ENCODE data around the gene TMCO4.

The TMCO4 gene

DNA sequence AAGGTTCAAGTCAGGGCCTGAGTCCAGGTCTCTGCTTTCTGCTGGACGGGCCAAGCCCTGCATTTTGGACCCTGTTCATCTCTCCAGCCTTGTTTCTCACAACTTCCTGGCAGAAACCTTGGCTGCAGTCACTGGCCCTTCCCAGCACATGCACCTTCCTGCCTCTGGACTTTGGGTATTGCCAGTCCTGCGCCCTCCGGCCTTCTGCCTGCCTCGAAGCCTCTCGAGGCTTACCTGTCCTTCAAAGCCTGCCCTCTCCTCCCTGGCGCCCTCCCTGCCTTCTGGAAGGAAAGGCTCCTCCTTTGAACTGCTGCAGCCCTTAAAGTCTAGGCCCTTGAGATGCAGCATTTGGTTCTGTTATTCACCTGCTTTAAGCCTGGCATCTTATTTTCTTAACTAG is 82.2 kb downstream of the TMCO4 start:
- no peak for DNase-seq
- no peak for TF ChIP-seq GATA1 (IDR thresholded peaks at IDR 0.05; ENCODE audit: low read depth, low read length)
- TF ChIP-seq POLR2A (IDR thresholded peaks at IDR 0.05; ENCODE audit: low read length) = no peak

DNA sequence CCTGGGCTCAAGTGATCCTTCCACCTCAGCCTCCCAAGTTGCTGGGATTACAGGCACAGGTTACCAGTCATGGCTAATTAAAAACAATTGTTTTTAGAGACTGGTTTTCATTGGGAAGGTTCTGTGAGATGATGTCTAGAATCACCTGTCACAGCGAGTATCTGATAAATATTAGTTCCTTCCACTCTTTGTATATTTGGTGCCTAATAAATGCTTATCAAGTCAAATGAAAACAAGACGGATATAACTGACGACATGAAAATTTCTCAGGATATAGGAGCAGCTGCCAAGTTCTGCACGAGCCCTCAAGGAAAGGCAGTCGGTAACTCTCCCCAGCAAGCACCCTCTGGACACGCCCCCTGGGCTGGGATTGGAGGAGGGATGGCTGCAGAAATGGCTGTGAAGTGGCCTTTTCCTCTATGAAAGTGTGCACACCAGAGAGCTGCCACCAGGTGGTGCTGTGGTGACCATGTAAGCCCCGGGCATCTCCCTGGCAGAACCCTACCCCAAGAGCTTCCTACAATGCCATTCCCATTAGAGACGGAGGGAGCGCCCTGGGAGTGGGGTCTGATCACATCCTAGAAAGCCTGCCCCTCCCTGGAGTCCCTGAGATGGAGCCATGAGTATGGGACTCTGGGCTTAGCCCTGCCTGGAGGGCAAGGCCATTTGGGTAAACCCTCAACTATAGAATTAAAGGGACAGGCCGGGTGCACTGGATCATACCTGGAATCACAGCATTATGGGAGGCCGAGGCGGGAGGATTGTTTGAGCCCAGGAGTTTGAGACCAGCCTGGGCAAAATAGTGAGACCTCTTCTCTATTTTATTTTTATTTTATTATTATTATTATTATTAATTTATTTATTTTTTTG is 84.1 kb downstream of the TMCO4 start:
- DNase-seq = peak; percentile 83 to 87
- TF ChIP-seq POLR2A (IDR thresholded peaks at IDR 0.05; ENCODE audit: low read length) (no peak), GATA1 (IDR thresholded peaks at IDR 0.05; ENCODE audit: low read depth, low read length) (no peak)

DNA sequence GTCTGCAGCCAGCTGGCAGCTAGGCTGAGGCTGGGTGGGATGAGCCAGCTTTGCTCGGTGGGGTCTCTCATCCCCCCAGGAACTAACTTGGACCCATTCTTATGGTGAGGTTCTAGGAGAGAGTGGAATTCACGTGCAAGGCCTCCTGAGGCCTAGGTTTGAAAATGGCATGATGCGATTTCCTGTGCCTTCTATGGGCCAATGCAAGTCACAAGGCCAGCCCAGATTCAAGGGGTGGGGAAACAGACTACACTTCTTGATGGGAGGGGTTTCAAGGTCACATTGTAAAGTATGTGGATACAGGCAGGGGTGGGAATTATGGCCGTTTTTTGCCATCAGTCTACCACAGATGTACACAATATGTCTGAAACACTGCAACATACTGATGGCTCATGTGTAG is 86.8 kb downstream of the TMCO4 start:
- TF ChIP-seq GATA1 (IDR thresholded peaks at IDR 0.05; ENCODE audit: low read depth, low read length) (no peak), POLR2A (IDR thresholded peaks at IDR 0.05; ENCODE audit: low read length) (no peak)

DNA sequence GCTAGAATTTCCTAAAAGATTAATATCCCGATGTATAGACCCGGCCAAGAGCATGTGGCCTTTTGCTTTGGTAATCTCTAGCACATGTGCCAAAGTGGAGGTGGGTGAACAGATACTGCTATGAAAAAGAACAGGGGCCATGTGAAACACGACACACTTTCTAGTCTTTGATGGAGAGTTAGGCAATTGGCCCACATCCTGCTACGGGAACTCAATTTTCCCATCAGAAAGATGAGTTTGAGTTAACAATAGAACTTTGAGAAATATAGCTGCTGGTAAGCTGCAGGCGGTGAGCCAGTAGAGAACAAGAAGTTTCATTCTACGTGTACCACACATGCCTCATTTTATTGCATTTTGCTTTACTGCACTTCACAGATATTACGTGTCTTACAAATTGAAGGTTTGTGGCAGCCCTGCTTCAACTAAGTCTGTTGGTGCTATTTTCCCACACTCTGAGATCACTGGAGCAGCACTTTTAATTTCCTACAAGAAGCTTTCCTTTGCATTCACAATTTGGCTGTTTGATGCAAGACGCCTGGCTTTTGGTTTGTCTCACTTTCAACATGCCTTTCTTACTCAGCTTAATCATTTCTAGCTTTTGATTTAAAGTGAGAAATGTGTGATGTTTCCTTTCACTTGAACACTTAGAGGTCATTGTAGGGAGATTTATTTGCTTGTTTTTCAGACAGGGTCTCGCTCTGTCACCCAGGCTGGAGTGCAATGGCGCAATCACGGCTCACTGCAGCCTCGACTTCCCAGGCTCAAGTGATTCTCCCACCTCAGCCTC is 88.7 kb downstream of the TMCO4 start:
- no peak for TF ChIP-seq GATA1 (IDR thresholded peaks at IDR 0.05; ENCODE audit: low read depth, low read length)
- TF ChIP-seq POLR2A (IDR thresholded peaks at IDR 0.05; ENCODE audit: low read length) = no peak
- DNase-seq = no peak

More for the DNA sequence above, 86.8 kb downstream of the TMCO4 start:
- no peak for DNase-seq

GRCh38 chr1:19709260-19709793 is 90.4 kb downstream of the TMCO4 start:
- DNase-seq = no peak
- no peak for TF ChIP-seq POLR2A (IDR thresholded peaks at IDR 0.05; ENCODE audit: low read length)
- TF ChIP-seq GATA1 (IDR thresholded peaks at IDR 0.05; ENCODE audit: low read depth, low read length) = no peak

GRCh38 chr1:19708567-19709110 is 91.1 kb downstream of the TMCO4 start:
- TF ChIP-seq POLR2A (IDR thresholded peaks at IDR 0.05; ENCODE audit: low read length) = no peak
- no peak for TF ChIP-seq GATA1 (IDR thresholded peaks at IDR 0.05; ENCODE audit: low read depth, low read length)

GRCh38 chr1:19706136-19706535 is 93.6 kb downstream of the TMCO4 start:
- no peak for DNase-seq
- TF ChIP-seq GATA1 (IDR thresholded peaks at IDR 0.05; ENCODE audit: low read depth, low read length) = no peak
- no peak for TF ChIP-seq POLR2A (IDR thresholded peaks at IDR 0.05; ENCODE audit: low read length)

More at GRCh38 chr1:19708567-19709110, 91.1 kb downstream of the TMCO4 start:
- DNase-seq = no peak

GRCh38 chr1:19705464-19705863 is 94.3 kb downstream of the TMCO4 start:
- no peak for DNase-seq
- TF ChIP-seq POLR2A (IDR thresholded peaks at IDR 0.05; ENCODE audit: low read length) (no peak), GATA1 (IDR thresholded peaks at IDR 0.05; ENCODE audit: low read depth, low read length) (no peak)

- DNase-seq = peak; percentile 28 to 58
- TF ChIP-seq GATA1 (IDR thresholded peaks at IDR 0.05; ENCODE audit: low read depth, low read length) = no peak
Measured at GRCh38 chr1:19704247-19705113, 95.2 kb downstream of the TMCO4 start.

DNA sequence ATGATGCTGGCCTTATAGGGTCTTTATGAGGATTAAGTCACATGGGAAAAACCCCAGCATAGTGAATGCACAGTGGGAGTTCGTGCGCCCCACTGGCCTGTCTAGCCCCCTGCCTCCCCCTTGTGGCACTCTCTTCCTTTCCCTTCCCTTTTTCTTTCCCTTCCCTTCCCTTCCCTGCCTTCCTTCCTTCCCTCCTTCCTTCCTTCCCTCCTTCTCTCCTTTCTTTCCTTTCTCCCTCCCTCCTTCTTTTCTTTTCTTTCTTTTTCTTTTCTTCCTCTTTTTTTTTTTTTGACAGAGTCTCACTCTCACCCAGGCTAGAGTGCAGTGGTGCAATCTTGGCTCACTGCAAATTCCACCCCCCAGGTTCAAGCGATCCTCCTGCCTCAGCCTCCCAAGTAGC is 96.4 kb downstream of the TMCO4 start:
- TF ChIP-seq GATA1 (IDR thresholded peaks at IDR 0.05; ENCODE audit: low read depth, low read length) (no peak), POLR2A (IDR thresholded peaks at IDR 0.05; ENCODE audit: low read length) (no peak)
- DNase-seq = no peak

- TF ChIP-seq POLR2A (IDR thresholded peaks at IDR 0.05; ENCODE audit: low read length) = no peak
- TF ChIP-seq GATA1 (IDR thresholded peaks at IDR 0.05; ENCODE audit: low read depth, low read length) = no peak
- DNase-seq = no peak
Measured at GRCh38 chr1:19700079-19700777, 99.5 kb downstream of the TMCO4 start.

- TF ChIP-seq GATA1 (IDR thresholded peaks at IDR 0.05; ENCODE audit: low read depth, low read length) (no peak), POLR2A (IDR thresholded peaks at IDR 0.05; ENCODE audit: low read length) (no peak)
Measured at GRCh38 chr1:19698181-19698580, 101.5 kb downstream of the TMCO4 start.

GRCh38 chr1:19696820-19697219 is 102.9 kb downstream of the TMCO4 start:
- no peak for TF ChIP-seq POLR2A (IDR thresholded peaks at IDR 0.05; ENCODE audit: low read length)
- TF ChIP-seq GATA1 (IDR thresholded peaks at IDR 0.05; ENCODE audit: low read depth, low read length) = no peak
- DNase-seq = no peak

More at GRCh38 chr1:19698181-19698580, 101.5 kb downstream of the TMCO4 start:
- no peak for DNase-seq

Data from erythroblast (primary cell).